Measurements from ENCODE around the gene PLXNB2.
A peak's percentile ranks its signal among the peaks of the same experiment; 100 is the strongest.

The PLXNB2 gene

GRCh38 chr22:50310031-50310722 is 2.7 kb upstream of the PLXNB2 start:
- no peak for DNase-seq (ENCODE audit: low spot score)

GRCh38 chr22:50309601-50309991 is 2.1 kb upstream of the PLXNB2 start:
- no peak for DNase-seq (ENCODE audit: low spot score)

- no peak for DNase-seq (ENCODE audit: low spot score)
Measured at GRCh38 chr22:50308986-50309600, 1.6 kb upstream of the PLXNB2 start.

- DNase-seq (ENCODE audit: low spot score): peak; percentile 62
Measured at GRCh38 chr22:50308597-50308935, 1.1 kb upstream of the PLXNB2 start.

GRCh38 chr22:50307890-50308596 is 597 bp upstream of the PLXNB2 start:
- DNase-seq (ENCODE audit: low spot score): no peak

- DNase-seq (ENCODE audit: low spot score): peak; percentile 49
Measured at GRCh38 chr22:50305923-50306566, 1.4 kb downstream of the PLXNB2 start.

GRCh38 chr22:50305393-50305922 is 2.0 kb downstream of the PLXNB2 start:
- DNase-seq (ENCODE audit: low spot score): no peak

- peak; percentile 60 for DNase-seq (ENCODE audit: low spot score)
Measured at GRCh38 chr22:50304528-50305392, 2.7 kb downstream of the PLXNB2 start.

GRCh38 chr22:50303848-50304527 is 3.5 kb downstream of the PLXNB2 start:
- DNase-seq (ENCODE audit: low spot score): peak; percentile 57

GRCh38 chr22:50303515-50303847 is 4.0 kb downstream of the PLXNB2 start:
- DNase-seq (ENCODE audit: low spot score): no peak

- DNase-seq (ENCODE audit: low spot score): no peak
Measured at GRCh38 chr22:50302564-50302963, 4.9 kb downstream of the PLXNB2 start.

- DNase-seq (ENCODE audit: low spot score): no peak
Measured at GRCh38 chr22:50302041-50302541, 5.4 kb downstream of the PLXNB2 start.

- no peak for DNase-seq (ENCODE audit: low spot score)
Measured at GRCh38 chr22:50301581-50301991, 5.9 kb downstream of the PLXNB2 start.

GRCh38 chr22:50300620-50301257 is 6.7 kb downstream of the PLXNB2 start:
- no peak for DNase-seq (ENCODE audit: low spot score)

GRCh38 chr22:50299785-50300619 is 7.4 kb downstream of the PLXNB2 start:
- no peak for DNase-seq (ENCODE audit: low spot score)

- no peak for DNase-seq (ENCODE audit: low spot score)
Measured at GRCh38 chr22:50298937-50299784, 8.3 kb downstream of the PLXNB2 start.

GRCh38 chr22:50298266-50298637 is 9.2 kb downstream of the PLXNB2 start:
- no peak for DNase-seq (ENCODE audit: low spot score)

- no peak for DNase-seq (ENCODE audit: low spot score)
Measured at GRCh38 chr22:50297510-50298265, 9.8 kb downstream of the PLXNB2 start.

Measured in pons (tissue), 1 donor.